Measurements from ENCODE around the gene TYW1B.
"Not testable (repeated sequence)": the region's sequence is repeated elsewhere in the genome, so short reads cannot be mapped to it uniquely, and the experiment has no call there.

TYW1B gene

GRCh38 chr7:72822497-72822896 is 5.5 kb downstream of the TYW1B start:
- not testable (repeated sequence) for H2BK120ac ChIP-seq (ENCODE audit: low read depth, low read length); H2BK12ac ChIP-seq (ENCODE audit: low read length in 2 of 2); H3K4ac ChIP-seq (ENCODE audit: low read depth in 1 of 2, low read length in 2 of 2); H4K91ac ChIP-seq (ENCODE audit: low read length); H3K14ac ChIP-seq (ENCODE audit: low read length in 2 of 2); H3K4me3 ChIP-seq (ENCODE audit: insufficient read depth in 1 of 2, low read depth in 1 of 2, low read length in 2 of 2); H3K23ac ChIP-seq (ENCODE audit: low read length in 2 of 2); H4K8ac ChIP-seq (ENCODE audit: low read length); H3K79me1 ChIP-seq (replicated peaks; ENCODE audit: low read length, poor library complexity, severe bottlenecking); H3K4me2 ChIP-seq (ENCODE audit: low read length, poor library complexity, severe bottlenecking); H2BK5ac ChIP-seq (ENCODE audit: low read depth, low read length, poor library complexity, severe bottlenecking); H3K18ac ChIP-seq (ENCODE audit: low read depth in 1 of 2, low read length in 2 of 2); H2AFZ ChIP-seq (ENCODE audit: low read depth, low read length); H3K27me3 ChIP-seq (ENCODE audit: control insufficient read depth in 1 of 2, insufficient read depth in 1 of 2, low read length in 2 of 2); H3K36me3 ChIP-seq (ENCODE audit: control insufficient read depth in 1 of 2, insufficient read depth in 2 of 2, low read depth in 1 of 2, low read length in 2 of 2); DNase-seq; H3K9ac ChIP-seq (ENCODE audit: low read length); H3K4me1 ChIP-seq (ENCODE audit: control insufficient read depth, insufficient read depth, low read depth, low read length); H2BK15ac ChIP-seq (ENCODE audit: low read depth, poor library complexity, severe bottlenecking); H2AK5ac ChIP-seq (ENCODE audit: low read length, severe bottlenecking); H3K9me3 ChIP-seq (ENCODE audit: control insufficient read depth, low read length); H3K27ac ChIP-seq (ENCODE audit: low read length, poor library complexity, severe bottlenecking)
- 97% methylated on average over 2 of the region's 3 CpGs for WGBS

- H2BK12ac ChIP-seq (ENCODE audit: low read length in 2 of 2); H3K36me3 ChIP-seq (ENCODE audit: control insufficient read depth in 1 of 2, insufficient read depth in 2 of 2, low read depth in 1 of 2, low read length in 2 of 2); H3K14ac ChIP-seq (ENCODE audit: low read length in 2 of 2); H3K4me3 ChIP-seq (ENCODE audit: insufficient read depth in 1 of 2, low read depth in 1 of 2, low read length in 2 of 2); H3K9me3 ChIP-seq (ENCODE audit: control insufficient read depth, low read length); H3K4ac ChIP-seq (ENCODE audit: low read depth in 1 of 2, low read length in 2 of 2); H3K4me1 ChIP-seq (ENCODE audit: control insufficient read depth, insufficient read depth, low read depth, low read length); H2AK5ac ChIP-seq (ENCODE audit: low read length, severe bottlenecking); H3K79me1 ChIP-seq (replicated peaks; ENCODE audit: low read length, poor library complexity, severe bottlenecking); H4K8ac ChIP-seq (ENCODE audit: low read length); H2BK5ac ChIP-seq (ENCODE audit: low read depth, low read length, poor library complexity, severe bottlenecking); H3K4me2 ChIP-seq (ENCODE audit: low read length, poor library complexity, severe bottlenecking); H2BK120ac ChIP-seq (ENCODE audit: low read depth, low read length); H4K91ac ChIP-seq (ENCODE audit: low read length); H3K27ac ChIP-seq (ENCODE audit: low read length, poor library complexity, severe bottlenecking); H3K27me3 ChIP-seq (ENCODE audit: control insufficient read depth in 1 of 2, insufficient read depth in 1 of 2, low read length in 2 of 2); H3K9ac ChIP-seq (ENCODE audit: low read length); H3K18ac ChIP-seq (ENCODE audit: low read depth in 1 of 2, low read length in 2 of 2); DNase-seq; H3K23ac ChIP-seq (ENCODE audit: low read length in 2 of 2); H2AFZ ChIP-seq (ENCODE audit: low read depth, low read length); H2BK15ac ChIP-seq (ENCODE audit: low read depth, poor library complexity, severe bottlenecking): not testable (repeated sequence)
- WGBS, result 97% methylated on average over 8 of the region's 10 CpGs
These were observed 9.2 kb downstream of the TYW1B start for GRCh38 chr7:72818663-72819361.

GRCh38 chr7:72817661-72818060 is 10.3 kb downstream of the TYW1B start:
- not testable (repeated sequence) for H3K4me1 ChIP-seq (ENCODE audit: control insufficient read depth, insufficient read depth, low read depth, low read length); H3K14ac ChIP-seq (ENCODE audit: low read length in 2 of 2); H3K9me3 ChIP-seq (ENCODE audit: control insufficient read depth, low read length); H2BK15ac ChIP-seq (ENCODE audit: low read depth, poor library complexity, severe bottlenecking); H3K9ac ChIP-seq (ENCODE audit: low read length); H2BK120ac ChIP-seq (ENCODE audit: low read depth, low read length); H3K4me3 ChIP-seq (ENCODE audit: insufficient read depth in 1 of 2, low read depth in 1 of 2, low read length in 2 of 2); H3K4ac ChIP-seq (ENCODE audit: low read depth in 1 of 2, low read length in 2 of 2); H3K18ac ChIP-seq (ENCODE audit: low read depth in 1 of 2, low read length in 2 of 2); H2BK5ac ChIP-seq (ENCODE audit: low read depth, low read length, poor library complexity, severe bottlenecking); H3K4me2 ChIP-seq (ENCODE audit: low read length, poor library complexity, severe bottlenecking); DNase-seq; H3K79me1 ChIP-seq (replicated peaks; ENCODE audit: low read length, poor library complexity, severe bottlenecking); H3K23ac ChIP-seq (ENCODE audit: low read length in 2 of 2); H2AK5ac ChIP-seq (ENCODE audit: low read length, severe bottlenecking); H2AFZ ChIP-seq (ENCODE audit: low read depth, low read length); H3K27me3 ChIP-seq (ENCODE audit: control insufficient read depth in 1 of 2, insufficient read depth in 1 of 2, low read length in 2 of 2); H2BK12ac ChIP-seq (ENCODE audit: low read length in 2 of 2); H4K8ac ChIP-seq (ENCODE audit: low read length); H3K27ac ChIP-seq (ENCODE audit: low read length, poor library complexity, severe bottlenecking); H4K91ac ChIP-seq (ENCODE audit: low read length); H3K36me3 ChIP-seq (ENCODE audit: control insufficient read depth in 1 of 2, insufficient read depth in 2 of 2, low read depth in 1 of 2, low read length in 2 of 2)
- 93% methylated on average over 1 of the region's 1 CpG for WGBS

GRCh38 chr7:72816370-72817157 is 11.4 kb downstream of the TYW1B start:
- H3K23ac ChIP-seq (ENCODE audit: low read length in 2 of 2); H4K8ac ChIP-seq (ENCODE audit: low read length); H3K9me3 ChIP-seq (ENCODE audit: control insufficient read depth, low read length); H3K4ac ChIP-seq (ENCODE audit: low read depth in 1 of 2, low read length in 2 of 2); H3K9ac ChIP-seq (ENCODE audit: low read length); H3K36me3 ChIP-seq (ENCODE audit: control insufficient read depth in 1 of 2, insufficient read depth in 2 of 2, low read depth in 1 of 2, low read length in 2 of 2); H3K79me1 ChIP-seq (replicated peaks; ENCODE audit: low read length, poor library complexity, severe bottlenecking); H2AFZ ChIP-seq (ENCODE audit: low read depth, low read length); H3K4me3 ChIP-seq (ENCODE audit: insufficient read depth in 1 of 2, low read depth in 1 of 2, low read length in 2 of 2); H3K4me1 ChIP-seq (ENCODE audit: control insufficient read depth, insufficient read depth, low read depth, low read length); H3K18ac ChIP-seq (ENCODE audit: low read depth in 1 of 2, low read length in 2 of 2); H2AK5ac ChIP-seq (ENCODE audit: low read length, severe bottlenecking); H2BK120ac ChIP-seq (ENCODE audit: low read depth, low read length); H2BK15ac ChIP-seq (ENCODE audit: low read depth, poor library complexity, severe bottlenecking); H3K27me3 ChIP-seq (ENCODE audit: control insufficient read depth in 1 of 2, insufficient read depth in 1 of 2, low read length in 2 of 2); H3K27ac ChIP-seq (ENCODE audit: low read length, poor library complexity, severe bottlenecking); DNase-seq; H4K91ac ChIP-seq (ENCODE audit: low read length); H2BK12ac ChIP-seq (ENCODE audit: low read length in 2 of 2); H3K14ac ChIP-seq (ENCODE audit: low read length in 2 of 2); H2BK5ac ChIP-seq (ENCODE audit: low read depth, low read length, poor library complexity, severe bottlenecking); H3K4me2 ChIP-seq (ENCODE audit: low read length, poor library complexity, severe bottlenecking): not testable (repeated sequence)
- WGBS, result 81% methylated on average over 7 of the region's 9 CpGs
